Astrocyte (in vitro differentiated cells and primary cell): ENCODE measurements around the gene DENND4B. TPM values are rescaled to one million over a fixed set of nuclear protein-coding genes. Genes with fewer than 3 reads are reported as not detected.

ENCODE experiments used
- DNase-seq: peaks from one replicate; pipeline ENCODE4 v3.0.0-alpha.2; 2010; ENCODE audit warnings: low read depth
- FAIRE-seq: peaks from 2 replicates; lab custom pipeline; 2011; peaks lifted over from hg19 to GRCh38; lab: Jason Lieb, UNC
- H2AFZ ChIP-seq: 2 replicates; pipeline ENCODE4 v1.6.0; 2012; ENCODE audit warnings: low read depth, low read length, inconsistent platforms
- H3K27ac ChIP-seq: 2 replicates; pipeline ENCODE4 v1.5.1; 2011; ENCODE audit warnings: low read depth, low read length, inconsistent platforms
- H3K27me3 ChIP-seq: 2 replicates; pipeline ENCODE4 v1.6.0; 2011; ENCODE audit warnings: low read length, inconsistent platforms; ENCODE audit not compliant: insufficient read depth
- H3K36me3 ChIP-seq: 2 replicates; pipeline ENCODE4 v1.5.1; 2011; ENCODE audit warnings: low read length, inconsistent platforms; ENCODE audit not compliant: insufficient read depth
- H3K4me1 ChIP-seq: 2 replicates; pipeline ENCODE4 v1.5.1; 2011; ENCODE audit warnings: low read length, inconsistent platforms; ENCODE audit not compliant: insufficient read depth
- H3K4me2 ChIP-seq: 2 replicates; pipeline ENCODE4 v1.6.0; 2012; ENCODE audit warnings: low read length, inconsistent platforms
- H3K4me3 ChIP-seq: 2 replicates; pipeline ENCODE4 v1.5.1; 2011; ENCODE audit warnings: low read depth, mild to moderate bottlenecking, low read length, inconsistent platforms; ENCODE audit not compliant: insufficient read depth
- H3K79me2 ChIP-seq: 2 replicates; pipeline ENCODE4 v1.6.0; 2012; ENCODE audit warnings: mild to moderate bottlenecking, low read length, inconsistent platforms; ENCODE audit not compliant: insufficient read depth
- H3K9ac ChIP-seq: 2 replicates; pipeline ENCODE4 v1.6.0; 2012; ENCODE audit warnings: mild to moderate bottlenecking, low read length, inconsistent platforms
- H3K9me3 ChIP-seq: 2 replicates; pipeline ENCODE4 v1.5.1; 2012; ENCODE audit warnings: low read depth, mild to moderate bottlenecking, low read length, inconsistent platforms; ENCODE audit not compliant: insufficient read depth
- H4K20me1 ChIP-seq: 2 replicates; pipeline ENCODE4 v1.6.0; 2012; ENCODE audit warnings: low read length, inconsistent platforms; ENCODE audit not compliant: insufficient read depth
- H3K27ac Mint-ChIP-seq: one replicate; pipeline ENCODE4 v1.8.0; 2021; ENCODE audit warnings: mild to moderate bottlenecking, mixed read lengths; ENCODE audit not compliant: unreplicated experiment
- H3K27me3 Mint-ChIP-seq: one replicate; pipeline ENCODE4 v1.8.0; 2021; ENCODE audit warnings: low read depth, mixed read lengths; ENCODE audit not compliant: unreplicated experiment
- H3K36me3 Mint-ChIP-seq: one replicate; pipeline ENCODE4 v1.8.0; 2021; ENCODE audit warnings: low read depth, mixed read lengths; ENCODE audit not compliant: unreplicated experiment
- H3K4me1 Mint-ChIP-seq: one replicate; pipeline ENCODE4 v1.8.0; 2021; ENCODE audit warnings: low read depth, mixed read lengths; ENCODE audit not compliant: unreplicated experiment
- H3K4me3 Mint-ChIP-seq: one replicate; pipeline ENCODE4 v1.8.0; 2021; ENCODE audit warnings: mild to moderate bottlenecking, moderate library complexity, mixed read lengths; ENCODE audit not compliant: unreplicated experiment
- H3K9me3 Mint-ChIP-seq: one replicate; pipeline ENCODE4 v1.8.0; 2021; ENCODE audit warnings: mild to moderate bottlenecking, mixed read lengths; ENCODE audit not compliant: unreplicated experiment
- EZH2 ChIP-seq: IDR thresholded peaks from 2 replicates; pipeline ENCODE4 v1.6.1; 2012; ENCODE audit warnings: mild to moderate bottlenecking, low read length, inconsistent platforms; ENCODE audit not compliant: insufficient read depth
- total RNA-seq: library from RNA; stranded (reverse); gene quantifications from 2 replicates; pipeline ENCODE4 v1.2.1, GENCODE V29; 2021
- TF ChIP-seq, protein P1 (sequence below): IDR thresholded peaks from 2 replicates; pipeline ENCODE4 v1.5.1; 2011; ENCODE audit warnings: low read depth, mild to moderate bottlenecking, inconsistent platforms, low read length, moderate library complexity; ENCODE audit not compliant: insufficient read depth

DENND4B gene
- total RNA-seq, 1 donor from 2014 or later: 31.3 TPM

DNA sequence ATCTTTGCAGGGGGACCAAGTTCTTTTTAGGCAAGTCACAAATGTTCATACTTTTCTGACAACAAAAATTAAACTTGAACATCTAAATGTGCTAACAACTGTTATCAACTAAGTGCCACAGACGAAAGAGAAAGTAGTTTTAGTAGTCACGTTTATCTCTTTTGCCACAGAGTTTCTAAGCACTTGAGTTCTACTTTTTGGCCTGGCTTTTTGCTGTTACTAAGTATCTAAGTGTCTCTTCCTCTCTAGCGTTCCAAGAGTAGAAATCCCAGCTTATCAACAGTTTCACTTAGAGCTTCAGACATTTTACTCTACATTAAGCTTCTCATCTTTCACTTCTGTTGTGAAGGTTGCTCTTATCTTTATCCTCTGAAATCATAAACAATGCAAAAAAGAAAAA lies 58.0 kb downstream of the DENND4B start:
- Histone ChIP-seq H3K79me2 (peaks cover 72% of the 10 kb centered on the region), H3K27ac (no peak overlapping the region), H2AFZ (no peak overlapping the region), H3K27me3 (no peaks in the 10 kb centered on the region), H3K4me2 (no peak overlapping the region), H4K20me1 (peaks cover 50% of the 10 kb centered on the region), H3K4me3 (no peak overlapping the region), H3K4me1 (no peaks in the 10 kb centered on the region), H3K9me3 (no peaks in the 10 kb centered on the region), H3K9ac (no peak overlapping the region), H3K36me3 (peaks cover 6% of the 10 kb centered on the region)
- no peak for TF ChIP-seq EZH2
- TF ChIP-seq, protein P1, sequence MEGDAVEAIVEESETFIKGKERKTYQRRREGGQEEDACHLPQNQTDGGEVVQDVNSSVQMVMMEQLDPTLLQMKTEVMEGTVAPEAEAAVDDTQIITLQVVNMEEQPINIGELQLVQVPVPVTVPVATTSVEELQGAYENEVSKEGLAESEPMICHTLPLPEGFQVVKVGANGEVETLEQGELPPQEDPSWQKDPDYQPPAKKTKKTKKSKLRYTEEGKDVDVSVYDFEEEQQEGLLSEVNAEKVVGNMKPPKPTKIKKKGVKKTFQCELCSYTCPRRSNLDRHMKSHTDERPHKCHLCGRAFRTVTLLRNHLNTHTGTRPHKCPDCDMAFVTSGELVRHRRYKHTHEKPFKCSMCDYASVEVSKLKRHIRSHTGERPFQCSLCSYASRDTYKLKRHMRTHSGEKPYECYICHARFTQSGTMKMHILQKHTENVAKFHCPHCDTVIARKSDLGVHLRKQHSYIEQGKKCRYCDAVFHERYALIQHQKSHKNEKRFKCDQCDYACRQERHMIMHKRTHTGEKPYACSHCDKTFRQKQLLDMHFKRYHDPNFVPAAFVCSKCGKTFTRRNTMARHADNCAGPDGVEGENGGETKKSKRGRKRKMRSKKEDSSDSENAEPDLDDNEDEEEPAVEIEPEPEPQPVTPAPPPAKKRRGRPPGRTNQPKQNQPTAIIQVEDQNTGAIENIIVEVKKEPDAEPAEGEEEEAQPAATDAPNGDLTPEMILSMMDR: no peak
- FAIRE-seq (no peak), DNase-seq (no peak)
- H3K4me1 Mint-ChIP-seq: peaks cover 4% of the 10 kb centered on the region
- H3K36me3 Mint-ChIP-seq: no peaks in the 10 kb centered on the region
- no peaks in the 10 kb centered on the region for H3K27me3 Mint-ChIP-seq
- no peak overlapping the region for H3K27ac Mint-ChIP-seq
- H3K9me3 Mint-ChIP-seq: no peaks in the 10 kb centered on the region
- no peak overlapping the region for H3K4me3 Mint-ChIP-seq

DNA sequence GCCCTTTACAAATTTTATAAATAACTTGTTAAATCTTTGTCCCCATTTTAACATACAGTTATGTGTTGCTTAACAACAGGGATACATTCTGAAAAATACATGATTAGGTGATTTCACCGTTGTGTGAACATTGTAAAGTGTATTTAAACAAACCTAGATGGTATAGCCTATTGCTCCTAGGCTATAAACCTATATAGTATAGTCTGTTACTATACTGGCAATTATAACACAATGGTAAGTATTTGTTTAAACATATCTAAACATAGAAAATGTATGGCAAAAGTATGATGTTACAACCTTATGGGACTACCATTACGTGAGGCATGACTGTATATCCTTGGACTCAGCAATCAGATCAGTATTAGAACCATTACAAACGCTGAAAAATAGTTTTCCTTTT lies 60.4 kb downstream of the DENND4B start:
- peaks cover 83% of the 10 kb centered on the region for H3K79me2 ChIP-seq
- Mint-ChIP-seq H3K4me1 (peaks cover 7% of the 10 kb centered on the region), H3K4me3 (no peak overlapping the region), H3K9me3 (no peaks in the 10 kb centered on the region), H3K27me3 (no peaks in the 10 kb centered on the region), H3K36me3 (no peaks in the 10 kb centered on the region), H3K27ac (no peak overlapping the region)
- TF ChIP-seq EZH2: no peak
- TF ChIP-seq, protein P1: no peak
- H3K4me3 ChIP-seq: no peak overlapping the region
- H3K27me3 ChIP-seq: no peaks in the 10 kb centered on the region
- H3K4me1 ChIP-seq: peaks cover 12% of the 10 kb centered on the region
- peaks cover 2% of the 10 kb centered on the region for H3K36me3 ChIP-seq
- no peak for DNase-seq
- no peak for FAIRE-seq
- no peak overlapping the region for H3K4me2 ChIP-seq
- no peak overlapping the region for H3K9ac ChIP-seq
- H2AFZ ChIP-seq: no peak overlapping the region
- H3K27ac ChIP-seq: no peak overlapping the region
- H3K9me3 ChIP-seq: no peaks in the 10 kb centered on the region
- peaks cover 46% of the 10 kb centered on the region for H4K20me1 ChIP-seq

DNA sequence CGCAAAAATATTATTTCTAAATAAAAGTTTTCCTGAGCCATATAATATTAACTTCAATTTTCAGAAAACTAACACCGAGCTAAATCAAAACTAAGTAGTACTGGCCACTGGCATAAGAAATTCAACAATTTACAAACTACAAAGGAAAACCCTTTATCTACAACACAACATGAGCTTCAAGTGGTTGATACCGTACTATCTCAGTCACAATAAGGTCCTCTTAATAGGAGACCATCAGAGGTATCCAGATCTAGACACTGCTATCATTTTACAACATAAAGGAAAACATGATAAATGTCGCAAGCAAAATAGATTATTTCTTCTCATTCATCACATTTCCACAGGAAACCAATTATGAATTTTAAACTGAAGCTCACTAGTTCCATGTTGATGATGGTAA lies 63.3 kb downstream of the DENND4B start:
- TF ChIP-seq, protein P1: no peak
- no peak for TF ChIP-seq EZH2
- no peak overlapping the region for H3K4me3 Mint-ChIP-seq
- FAIRE-seq: no peak
- Histone ChIP-seq H3K9ac (no peak overlapping the region), H3K9me3 (no peaks in the 10 kb centered on the region), H2AFZ (no peak overlapping the region), H3K4me2 (no peak overlapping the region), H3K27ac (no peak overlapping the region), H3K79me2 (peaks cover 87% of the 10 kb centered on the region), H3K4me3 (no peak overlapping the region), H3K36me3 (peaks cover 2% of the 10 kb centered on the region), H4K20me1 (peaks cover 35% of the 10 kb centered on the region), H3K4me1 (peaks cover 18% of the 10 kb centered on the region), H3K27me3 (no peaks in the 10 kb centered on the region)
- H3K27ac Mint-ChIP-seq: no peak overlapping the region
- H3K27me3 Mint-ChIP-seq: no peaks in the 10 kb centered on the region
- H3K36me3 Mint-ChIP-seq: no peaks in the 10 kb centered on the region
- peaks cover 9% of the 10 kb centered on the region for H3K4me1 Mint-ChIP-seq
- no peak for DNase-seq
- no peaks in the 10 kb centered on the region for H3K9me3 Mint-ChIP-seq
